H9 (cell line): ENCODE results near the gene ANKRD13B. TPM values are rescaled to one million over a fixed set of nuclear protein-coding genes. Genes with fewer than 3 reads are reported as not detected.
A peak's percentile ranks its signal among the peaks of the same experiment; 100 is the strongest.

Experiments used
- DNase-seq: peaks from one replicate; pipeline ENCODE4 v3.0.0-alpha.2; 2017
- H2AFZ ChIP-seq: one replicate; pipeline ENCODE4 v1.6.1; 2013; ENCODE audit warnings: mild to moderate bottlenecking, low read length, control low read depth, moderate library complexity
- H2AK5ac ChIP-seq: 2 replicates; pipeline ENCODE4 v1.6.1; 2013; ENCODE audit warnings: low read length, control low read depth, mixed read lengths; ENCODE audit not compliant: insufficient read length
- H2BK120ac ChIP-seq: one replicate; pipeline ENCODE4 v1.6.1; 2013; ENCODE audit warnings: low read depth, mild to moderate bottlenecking, low read length, control low read depth, inconsistent platforms; ENCODE audit not compliant: poor library complexity, severe bottlenecking
- H2BK12ac ChIP-seq: 2 replicates; pipeline ENCODE4 v1.6.1; 2013; ENCODE audit warnings: low read length, control low read depth, mixed read lengths, low read depth; ENCODE audit not compliant: insufficient read length
- H2BK15ac ChIP-seq: 2 replicates; pipeline ENCODE4 v1.6.1; 2013; ENCODE audit warnings: low read depth, low read length, control low read depth
- H2BK20ac ChIP-seq: one replicate; pipeline ENCODE4 v1.6.1; 2013; ENCODE audit warnings: low read depth, mild to moderate bottlenecking, low read length, control low read depth, inconsistent platforms; ENCODE audit not compliant: poor library complexity, severe bottlenecking
- H2BK5ac ChIP-seq: 2 replicates; pipeline ENCODE4 v1.6.1; 2013; ENCODE audit warnings: low read length, control low read depth, mixed read lengths; ENCODE audit not compliant: insufficient read length
- H3K14ac ChIP-seq: 2 replicates; pipeline ENCODE4 v1.6.1; 2013; ENCODE audit warnings: low read length, control low read depth; ENCODE audit not compliant: insufficient read depth
- H3K18ac ChIP-seq: 2 replicates; pipeline ENCODE4 v1.6.1; 2013; ENCODE audit warnings: low read depth, mild to moderate bottlenecking, mixed read lengths, low read length, control low read depth; ENCODE audit not compliant: insufficient read length
- H3K23ac ChIP-seq: 2 replicates; pipeline ENCODE4 v1.6.1; 2013; ENCODE audit warnings: low read length, control low read depth, mixed read lengths, low read depth; ENCODE audit not compliant: insufficient read length
- H3K23me2 ChIP-seq: 2 replicates; pipeline ENCODE4 v1.6.1; 2013; ENCODE audit warnings: low read depth, mild to moderate bottlenecking, mixed read lengths, low read length, control low read depth; ENCODE audit not compliant: insufficient read length, poor library complexity, severe bottlenecking
- H3K27ac ChIP-seq: 2 replicates; pipeline ENCODE4 v1.5.1; 2013; ENCODE audit warnings: low read length, control low read depth, mixed read lengths, low read depth; ENCODE audit not compliant: insufficient read length
- H3K27me3 ChIP-seq: 2 replicates; pipeline ENCODE4 v1.6.1; 2013; ENCODE audit warnings: low read length, control low read depth, inconsistent platforms; ENCODE audit not compliant: insufficient read depth
- H3K4ac ChIP-seq: 2 replicates; pipeline ENCODE4 v1.6.1; 2013; ENCODE audit warnings: low read depth, mild to moderate bottlenecking, control low read depth, inconsistent platforms, low read length, moderate library complexity
- H3K4me1 ChIP-seq: 2 replicates; pipeline ENCODE4 v1.6.1; 2013; ENCODE audit warnings: low read length, control low read depth, inconsistent platforms; ENCODE audit not compliant: insufficient read depth
- H3K4me2 ChIP-seq: 2 replicates; pipeline ENCODE4 v1.6.1; 2013; ENCODE audit warnings: low read length, control low read depth, mixed read lengths; ENCODE audit not compliant: insufficient read length, insufficient read depth
- H3K56ac ChIP-seq: 2 replicates; pipeline ENCODE4 v1.6.1; 2013; ENCODE audit warnings: low read depth, mild to moderate bottlenecking, mixed read lengths, low read length, control low read depth; ENCODE audit not compliant: insufficient read length
- H3K79me1 ChIP-seq: 2 replicates; pipeline ENCODE4 v1.6.1; 2013; ENCODE audit warnings: low read depth, mild to moderate bottlenecking, moderate library complexity, low read length, control low read depth, inconsistent platforms; ENCODE audit not compliant: insufficient read depth, poor library complexity, severe bottlenecking
- H3K79me2 ChIP-seq: 2 replicates; pipeline ENCODE4 v1.6.1; 2013; ENCODE audit warnings: low read length, control low read depth, inconsistent platforms; ENCODE audit not compliant: insufficient read depth
- H3K9ac ChIP-seq: 2 replicates; pipeline ENCODE4 v1.6.1; 2013; ENCODE audit warnings: low read length, control low read depth, mixed read lengths; ENCODE audit not compliant: insufficient read length; ENCODE audit errors: extremely low read depth
- H3K9me3 ChIP-seq: one replicate; pipeline ENCODE4 v1.6.1; 2013; ENCODE audit warnings: low read depth, low read length, inconsistent platforms; ENCODE audit not compliant: control insufficient read depth
- H3T11ph ChIP-seq: one replicate; pipeline ENCODE4 v1.6.1; 2013; ENCODE audit warnings: mild to moderate bottlenecking, low read length, control low read depth, inconsistent platforms
- H4K20me1 ChIP-seq: one replicate; pipeline ENCODE4 v1.6.1; 2013; ENCODE audit not compliant: control insufficient read depth, insufficient read length, insufficient read depth
- H4K5ac ChIP-seq: 2 replicates; pipeline ENCODE4 v1.6.1; 2013; ENCODE audit warnings: low read depth, mild to moderate bottlenecking, mixed read lengths, low read length, control low read depth; ENCODE audit not compliant: insufficient read length
- H4K8ac ChIP-seq: replicated peaks from 2 replicates; pipeline ENCODE4 v1.6.1; 2013; ENCODE audit warnings: low read length, control low read depth, mixed read lengths, low read depth; ENCODE audit not compliant: insufficient read length
- H4K91ac ChIP-seq: 2 replicates; pipeline ENCODE4 v1.6.1; 2013; ENCODE audit warnings: low read depth, mild to moderate bottlenecking, moderate library complexity, mixed read lengths, low read length, control low read depth; ENCODE audit not compliant: insufficient read length
- H3K27ac Mint-ChIP-seq, 3 experiments: 2 replicates in 2 of 3; 3 replicates in 1 of 3; pipeline ENCODE4 v1.8.0; 2020 to 2021; ENCODE audit warnings: mixed read lengths in 3 of 3, mild to moderate bottlenecking in 1 of 3, moderate library complexity in 1 of 3
- H3K27me3 Mint-ChIP-seq: 2 replicates; pipeline ENCODE4 v1.8.0; 2021; ENCODE audit warnings: low read depth, mild to moderate bottlenecking, moderate library complexity, mixed read lengths
- H3K36me3 Mint-ChIP-seq, 3 experiments: 2 replicates in 2 of 3; 3 replicates in 1 of 3; pipeline ENCODE4 v1.8.0; 2020 to 2021; ENCODE audit warnings: low read depth in 3 of 3, mixed read lengths in 3 of 3; ENCODE audit not compliant: insufficient read depth in 1 of 3
- H3K4me1 Mint-ChIP-seq, 2 experiments: 2 replicates each; pipeline ENCODE4 v1.8.0; 2020; ENCODE audit warnings: mixed read lengths in 2 of 2
- H3K4me3 Mint-ChIP-seq, 2 experiments: 2 replicates in 1 of 2; 3 replicates in 1 of 2; pipeline ENCODE4 v1.8.0; 2020 to 2021; ENCODE audit warnings: mild to moderate bottlenecking in 2 of 2, mixed read lengths in 2 of 2, moderate library complexity in 1 of 2
- H3K9me3 Mint-ChIP-seq, 2 experiments: 2 replicates in 1 of 2; 3 replicates in 1 of 2; pipeline ENCODE4 v1.8.0; 2020; ENCODE audit warnings: mild to moderate bottlenecking in 2 of 2, mixed read lengths in 2 of 2, moderate library complexity in 1 of 2
- CTCF ChIP-seq: fragments of 200-600 bp; sonication (generic); conservative IDR thresholded peaks from 3 replicates; pipeline ENCODE4 v1.8.0; 2021; ENCODE audit warnings: antibody characterized with exemption, mild to moderate bottlenecking
- WGBS: extraction: QIAGEN DNeasy Blood & Tissue Kit; methylation state at CpG from one replicate; pipeline ENCODE4 v1.1.7; 2013; ENCODE audit warnings: missing lambda C conversion rate, low lambda C conversion rate, mixed read lengths; ENCODE audit not compliant: insufficient read length; ENCODE audit errors: extremely low coverage; 5-methylcytosine and 5-hydroxymethylcytosine counted together
- long read RNA-seq: library from polyadenylated mRNA; unstranded; transcript quantifications from one replicate; pipeline ENCODE4 v2.0.0, GENCODE V29; 2020
- total RNA-seq: library from RNA; stranded (reverse); gene quantifications from 2 replicates; pipeline ENCODE4 v1.2.1, GENCODE V29; 2021

The ANKRD13B gene
- total RNA-seq = 21.6 and 24.2 TPM in 2 replicates
- long read RNA-seq, partial matches to known transcripts = 1 of 2 reads
- long read RNA-seq, other reads (novel, unspliced or antisense) = 1 of 2 reads

- H3K4me1 Mint-ChIP-seq = peaks cover 44 to 63% of the 10 kb centered on the region in 2 experiments
- Histone ChIP-seq H3K18ac (peak within 1 kb of the TSS; percentile 6), H3K23me2 (peaks cover 42% of the 10 kb centered on the region), H4K91ac (no peak within 1 kb of the TSS), H4K5ac (no peak within 1 kb of the TSS), H4K20me1 (no peaks in the 10 kb centered on the region), H3K23ac (no peak within 1 kb of the TSS), H2AK5ac (no peak within 1 kb of the TSS), H3K27me3 (no peaks in the 10 kb centered on the region), H3K14ac (no peak within 1 kb of the TSS), H3K56ac (no peak within 1 kb of the TSS), H3T11ph (no peak within 1 kb of the TSS), H4K8ac (no peak within 1 kb of the TSS), H3K27ac (no peak within 1 kb of the TSS), H3K79me1 (no peaks in the 10 kb centered on the region), H2BK5ac (no peak within 1 kb of the TSS), H2BK20ac (no peak within 1 kb of the TSS), H2BK12ac (no peak within 1 kb of the TSS), H3K9ac (no peak within 1 kb of the TSS), H3K4me2 (peak within 1 kb of the TSS; percentile 69), H2BK120ac (no peak within 1 kb of the TSS), H2AFZ (no peak within 1 kb of the TSS), H3K79me2 (peaks cover 6% of the 10 kb centered on the region; the same call in 1 of the 2 replicates), H3K9me3 (no peaks in the 10 kb centered on the region), H3K4ac (no peak within 1 kb of the TSS), H3K4me1 (peaks cover 4% of the 10 kb centered on the region; the same call in 1 of the 2 replicates), H2BK15ac (no peak within 1 kb of the TSS)
- no peak for TF ChIP-seq CTCF
- H3K4me3 Mint-ChIP-seq = peak within 1 kb of the TSS; percentile 81 to 90
- peak within 1 kb of the TSS; percentile 91 to 96 (median 95) for H3K27ac Mint-ChIP-seq
- no peak for DNase-seq
- H3K36me3 Mint-ChIP-seq = peaks cover 0 to 1% (median 0%) of the 10 kb centered on the region in 3 experiments; a peak in 1 of 7 replicates
- no CpG with 5 or more reads among the region's 96 CpGs for WGBS
- H3K27me3 Mint-ChIP-seq = peaks cover 5% of the 10 kb centered on the region
- H3K9me3 Mint-ChIP-seq = no peaks in the 10 kb centered on the region
These were observed at the start of gene ANKRD13B for GRCh38 chr17:29592850-29593551. Gene ANKRD13B (plus strand): TSS chr17:29593132. CDS start chr17:29593622, 490 bp downstream.
